GM20000 (cell line): ENCODE results near the gene MLC1.
A peak's percentile ranks its signal among the peaks of the same experiment; 100 is the strongest.

ENCODE experiments used
- DNase-seq: peaks from one replicate; pipeline ENCODE4 v3.0.0; 2012; ENCODE audit warnings: low spot score
- CTCF ChIP-seq: IDR thresholded peaks from 2 replicates; pipeline ENCODE4 v1.5.1; 2012; ENCODE audit warnings: mild to moderate bottlenecking, control low read depth; ENCODE audit errors: extremely low read depth, missing control alignments

Gene MLC1

GRCh38 chr22:50102946-50103345 is 17.7 kb upstream of the MLC1 start:
- TF ChIP-seq CTCF, result no peak

GRCh38 chr22:50101870-50102565 is 16.8 kb upstream of the MLC1 start:
- DNase-seq, result peak; percentile 30
- no peak for TF ChIP-seq CTCF

More at GRCh38 chr22:50102946-50103345, 17.7 kb upstream of the MLC1 start:
- no peak for DNase-seq

GRCh38 chr22:50098052-50098451 is 12.8 kb upstream of the MLC1 start:
- DNase-seq, result no peak
- TF ChIP-seq CTCF, result no peak

GRCh38 chr22:50092342-50092741 is 7.1 kb upstream of the MLC1 start:
- TF ChIP-seq CTCF, result no peak
- DNase-seq, result no peak

- no peak for DNase-seq
- no peak for TF ChIP-seq CTCF
Measured at GRCh38 chr22:50091092-50091768, 6.0 kb upstream of the MLC1 start.

GRCh38 chr22:50090412-50090714 is 5.1 kb upstream of the MLC1 start:
- DNase-seq, result no peak
- TF ChIP-seq CTCF, result no peak

- TF ChIP-seq CTCF, result no peak
- peak; percentile 28 for DNase-seq
Measured at GRCh38 chr22:50089682-50090411, 4.6 kb upstream of the MLC1 start, which contains the start of gene MOV10L1. Gene MOV10L1, plus strand, starts transcription at chr22:50090006. Its CDS starts 83 bp downstream, at chr22:50090089.
